ENCODE data around the gene KCTD20. TPM values are rescaled to one million over a fixed set of nuclear protein-coding genes. Genes with fewer than 3 reads are reported as not detected.
"Not testable (repeated sequence)": the region's sequence is repeated elsewhere in the genome, so short reads cannot be mapped to it uniquely, and the experiment has no call there.

KCTD20 gene
- total and polyA plus RNA-seq, 5 donors from 2014 or later, result 35.4 to 47.8 (median 41.7) TPM

- H3K27me3 Mint-ChIP-seq, result no peaks in the 10 kb centered on the region
- ATAC-seq (ENCODE audit: low read depth in 2 of 2), result no peak
- H3K27me3 ChIP-seq (ENCODE audit: control insufficient read depth, insufficient read depth, low read length), result no peaks in the 10 kb centered on the region
- H3K27ac ChIP-seq (ENCODE audit: insufficient read depth, low read length, poor library complexity, severe bottlenecking), result peak overlapping the region; percentile 25
- peaks cover 0 to 1% (median 0%) of the 10 kb centered on the region in 7 donors for H3K9me3 Mint-ChIP-seq
- H3K4me1 Mint-ChIP-seq, result peaks cover 30 to 42% (median 36%) of the 10 kb centered on the region in 4 donors
- H3K4me3 ChIP-seq (ENCODE audit: low read depth, low read length), result no peak overlapping the region
- H3K9me3 ChIP-seq (ENCODE audit: control insufficient read depth in 2 of 2, low read length in 2 of 2), result no peaks in the 10 kb centered on the region
- H3K4me1 ChIP-seq (ENCODE audit: control insufficient read depth, insufficient read depth, low read length, poor library complexity, severe bottlenecking), result no peaks in the 10 kb centered on the region
- H3K27ac Mint-ChIP-seq, result no peak overlapping the region
- no peak for DNase-seq
- peaks cover 19% of the 10 kb centered on the region for H3K36me3 Mint-ChIP-seq
- peaks cover 18% of the 10 kb centered on the region for H3K36me3 ChIP-seq (ENCODE audit: control insufficient read depth, insufficient read depth, low read length)
- H3K4me3 Mint-ChIP-seq, result no peak overlapping the region
Measured at GRCh38 chr6:36467625-36468024, 24.8 kb downstream of the KCTD20 start.

GRCh38 chr6:36469148-36469661 is 26.4 kb downstream of the KCTD20 start:
- DNase-seq (no peak), ATAC-seq (ENCODE audit: low read depth in 2 of 2) (no peak)
- Histone ChIP-seq H3K4me3 (ENCODE audit: low read depth, low read length) (no peak overlapping the region), H3K9me3 (ENCODE audit: control insufficient read depth in 2 of 2, low read length in 2 of 2) (no peaks in the 10 kb centered on the region), H3K27me3 (ENCODE audit: control insufficient read depth, insufficient read depth, low read length) (no peaks in the 10 kb centered on the region), H3K4me1 (ENCODE audit: control insufficient read depth, insufficient read depth, low read length, poor library complexity, severe bottlenecking) (no peaks in the 10 kb centered on the region), H3K27ac (ENCODE audit: insufficient read depth, low read length, poor library complexity, severe bottlenecking) (no peak overlapping the region), H3K36me3 (ENCODE audit: control insufficient read depth, insufficient read depth, low read length) (peaks cover 18% of the 10 kb centered on the region)
- no peak overlapping the region for H3K4me3 Mint-ChIP-seq
- H3K4me1 Mint-ChIP-seq, result peaks cover 21 to 27% (median 25%) of the 10 kb centered on the region in 4 donors
- peak overlapping the region in 2 of 3 donors; percentile 47 to 75 for H3K27ac Mint-ChIP-seq
- peaks cover 0 to 1% (median 0%) of the 10 kb centered on the region in 7 donors for H3K9me3 Mint-ChIP-seq
- no peaks in the 10 kb centered on the region for H3K27me3 Mint-ChIP-seq
- H3K36me3 Mint-ChIP-seq, result peaks cover 23% of the 10 kb centered on the region

DNA sequence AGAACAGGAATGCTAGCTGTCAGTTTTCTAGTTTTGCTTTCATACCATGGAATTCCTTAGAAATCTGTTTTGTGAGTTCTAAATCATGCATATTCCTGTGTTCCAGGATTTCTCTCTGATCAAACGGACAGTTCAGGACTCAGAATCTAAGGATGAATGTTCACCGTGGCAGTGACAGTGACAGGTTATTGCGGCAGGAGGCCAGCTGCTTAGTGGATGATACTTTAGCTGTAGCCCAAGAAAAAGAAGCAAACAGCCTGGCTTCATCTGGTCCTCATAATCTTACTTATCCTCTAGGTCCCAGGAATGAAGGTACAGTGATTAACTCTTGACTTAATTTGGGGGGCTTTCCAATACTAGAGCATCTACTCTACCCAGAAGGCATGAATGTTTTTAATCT is 27.1 kb downstream of the KCTD20 start:
- no peaks in the 10 kb centered on the region for H3K27me3 ChIP-seq (ENCODE audit: control insufficient read depth, insufficient read depth, low read length)
- no peaks in the 10 kb centered on the region for H3K9me3 ChIP-seq (ENCODE audit: control insufficient read depth in 2 of 2, low read length in 2 of 2)
- H3K4me3 ChIP-seq (ENCODE audit: low read depth, low read length), result no peak overlapping the region
- peaks cover 22% of the 10 kb centered on the region for H3K36me3 ChIP-seq (ENCODE audit: control insufficient read depth, insufficient read depth, low read length)
- ATAC-seq (ENCODE audit: low read depth in 2 of 2), result no peak
- Mint-ChIP-seq H3K4me3 (no peak overlapping the region), H3K36me3 (peaks cover 30% of the 10 kb centered on the region), H3K27ac (peak overlapping the region in 2 of 3 donors; percentile 36 to 47), H3K9me3 (peaks cover 0 to 1% (median 0%) of the 10 kb centered on the region in 7 donors), H3K27me3 (no peaks in the 10 kb centered on the region), H3K4me1 (peaks cover 17 to 24% (median 23%) of the 10 kb centered on the region in 4 donors)
- no peaks in the 10 kb centered on the region for H3K4me1 ChIP-seq (ENCODE audit: control insufficient read depth, insufficient read depth, low read length, poor library complexity, severe bottlenecking)
- DNase-seq, result no peak
- H3K27ac ChIP-seq (ENCODE audit: insufficient read depth, low read length, poor library complexity, severe bottlenecking), result no peak overlapping the region

GRCh38 chr6:36478051-36478526 is 35.3 kb downstream of the KCTD20 start:
- H3K9me3 ChIP-seq (ENCODE audit: control insufficient read depth in 2 of 2, low read length in 2 of 2), result no peaks in the 10 kb centered on the region
- no peaks in the 10 kb centered on the region for H3K27me3 ChIP-seq (ENCODE audit: control insufficient read depth, insufficient read depth, low read length)
- peaks cover 40% of the 10 kb centered on the region for H3K36me3 ChIP-seq (ENCODE audit: control insufficient read depth, insufficient read depth, low read length)
- H3K4me3 ChIP-seq (ENCODE audit: low read depth, low read length), result no peak overlapping the region
- H3K27ac ChIP-seq (ENCODE audit: insufficient read depth, low read length, poor library complexity, severe bottlenecking), result no peak overlapping the region
- Mint-ChIP-seq H3K36me3 (peaks cover 49% of the 10 kb centered on the region), H3K4me3 (no peak overlapping the region), H3K27me3 (no peaks in the 10 kb centered on the region), H3K27ac (peak overlapping the region in 1 of 3 donors; percentile 51), H3K4me1 (peaks cover 6 to 17% (median 16%) of the 10 kb centered on the region in 4 donors), H3K9me3 (no peaks in the 10 kb centered on the region)
- ATAC-seq (ENCODE audit: low read depth in 2 of 2) (no peak), DNase-seq (no peak)
- H3K4me1 ChIP-seq (ENCODE audit: control insufficient read depth, insufficient read depth, low read length, poor library complexity, severe bottlenecking), result no peaks in the 10 kb centered on the region

GRCh38 chr6:36479256-36479655 is 36.5 kb downstream of the KCTD20 start:
- H3K27ac Mint-ChIP-seq, result peak overlapping the region in 2 of 3 donors; percentile 15 to 51
- no peak overlapping the region for H3K27ac ChIP-seq (ENCODE audit: insufficient read depth, low read length, poor library complexity, severe bottlenecking)
- peaks cover 46% of the 10 kb centered on the region for H3K36me3 Mint-ChIP-seq

DNA sequence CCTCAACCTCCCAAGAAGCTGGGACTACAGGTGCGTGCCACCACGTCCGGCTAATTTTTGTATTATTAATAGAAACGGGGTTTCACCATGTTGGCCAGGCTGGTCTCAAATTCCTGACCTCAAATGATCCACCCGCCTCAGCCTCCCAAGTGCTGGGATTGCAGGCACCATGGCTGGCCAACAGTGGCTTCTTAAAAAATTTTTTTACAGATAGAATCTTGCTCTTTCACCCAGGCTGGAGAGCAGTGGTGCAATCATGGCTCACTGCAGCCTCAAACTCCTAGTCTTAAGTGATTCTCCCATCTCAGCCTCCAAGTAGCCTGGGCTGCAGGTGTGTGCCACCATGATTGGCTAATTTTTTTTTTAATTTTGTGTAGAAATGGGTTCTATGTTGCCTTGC is 40.5 kb downstream of the KCTD20 start:
- peaks cover 55% of the 10 kb centered on the region for H3K36me3 Mint-ChIP-seq
- not testable (repeated sequence) for H3K27me3 ChIP-seq (ENCODE audit: control insufficient read depth, insufficient read depth, low read length); H3K27ac ChIP-seq (ENCODE audit: insufficient read depth, low read length, poor library complexity, severe bottlenecking); H3K27ac Mint-ChIP-seq; ATAC-seq (ENCODE audit: low read depth in 2 of 2); H3K4me3 ChIP-seq (ENCODE audit: low read depth, low read length); H3K27me3 Mint-ChIP-seq; DNase-seq; H3K9me3 ChIP-seq (ENCODE audit: control insufficient read depth in 2 of 2, low read length in 2 of 2); H3K9me3 Mint-ChIP-seq; H3K4me3 Mint-ChIP-seq; H3K4me1 ChIP-seq (ENCODE audit: control insufficient read depth, insufficient read depth, low read length, poor library complexity, severe bottlenecking)
- peaks cover 5 to 20% (median 10%) of the 10 kb centered on the region in 4 donors for H3K4me1 Mint-ChIP-seq
- peaks cover 63% of the 10 kb centered on the region for H3K36me3 ChIP-seq (ENCODE audit: control insufficient read depth, insufficient read depth, low read length)

More at GRCh38 chr6:36479256-36479655, 36.5 kb downstream of the KCTD20 start:
- H3K4me3 ChIP-seq (ENCODE audit: low read depth, low read length), result no peak overlapping the region
- Mint-ChIP-seq H3K4me3 (no peak overlapping the region), H3K4me1 (peaks cover 9 to 17% (median 16%) of the 10 kb centered on the region in 4 donors), H3K27me3 (no peaks in the 10 kb centered on the region), H3K9me3 (no peaks in the 10 kb centered on the region)
- ATAC-seq (ENCODE audit: low read depth in 2 of 2) (no peak), DNase-seq (no peak)
- peaks cover 40% of the 10 kb centered on the region for H3K36me3 ChIP-seq (ENCODE audit: control insufficient read depth, insufficient read depth, low read length)
- H3K4me1 ChIP-seq (ENCODE audit: control insufficient read depth, insufficient read depth, low read length, poor library complexity, severe bottlenecking), result no peaks in the 10 kb centered on the region
- no peaks in the 10 kb centered on the region for H3K27me3 ChIP-seq (ENCODE audit: control insufficient read depth, insufficient read depth, low read length)
- H3K9me3 ChIP-seq (ENCODE audit: control insufficient read depth in 2 of 2, low read length in 2 of 2), result no peaks in the 10 kb centered on the region

- peak overlapping the region in 1 of 3 donors; percentile 59 for H3K27ac Mint-ChIP-seq
- H3K27me3 ChIP-seq (ENCODE audit: control insufficient read depth, insufficient read depth, low read length), result no peaks in the 10 kb centered on the region
- H3K9me3 ChIP-seq (ENCODE audit: control insufficient read depth in 2 of 2, low read length in 2 of 2), result no peaks in the 10 kb centered on the region
- H3K36me3 Mint-ChIP-seq, result peaks cover 55% of the 10 kb centered on the region
- no peak for DNase-seq
- H3K27ac ChIP-seq (ENCODE audit: insufficient read depth, low read length, poor library complexity, severe bottlenecking), result no peak overlapping the region
- no peaks in the 10 kb centered on the region for H3K4me1 ChIP-seq (ENCODE audit: control insufficient read depth, insufficient read depth, low read length, poor library complexity, severe bottlenecking)
- H3K4me1 Mint-ChIP-seq, result peaks cover 2 to 23% (median 17%) of the 10 kb centered on the region in 4 donors
- ATAC-seq (ENCODE audit: low read depth in 2 of 2), result no peak
- H3K4me3 ChIP-seq (ENCODE audit: low read depth, low read length), result no peak overlapping the region
- H3K36me3 ChIP-seq (ENCODE audit: control insufficient read depth, insufficient read depth, low read length), result peaks cover 60% of the 10 kb centered on the region
- H3K9me3 Mint-ChIP-seq, result no peaks in the 10 kb centered on the region
- H3K27me3 Mint-ChIP-seq, result no peaks in the 10 kb centered on the region
- H3K4me3 Mint-ChIP-seq, result no peak overlapping the region
Measured at GRCh38 chr6:36484736-36485135, 41.9 kb downstream of the KCTD20 start.

- no peaks in the 10 kb centered on the region for H3K9me3 ChIP-seq (ENCODE audit: control insufficient read depth in 2 of 2, low read length in 2 of 2)
- no peaks in the 10 kb centered on the region for H3K4me1 ChIP-seq (ENCODE audit: control insufficient read depth, insufficient read depth, low read length, poor library complexity, severe bottlenecking)
- H3K4me1 Mint-ChIP-seq, result peaks cover 10 to 29% (median 17%) of the 10 kb centered on the region in 4 donors
- peaks cover 57% of the 10 kb centered on the region for H3K36me3 Mint-ChIP-seq
- no peak for ATAC-seq (ENCODE audit: low read depth in 2 of 2)
- no peaks in the 10 kb centered on the region for H3K27me3 Mint-ChIP-seq
- peaks cover 56% of the 10 kb centered on the region for H3K36me3 ChIP-seq (ENCODE audit: control insufficient read depth, insufficient read depth, low read length)
- peak overlapping the region in 2 of 3 donors; percentile 38 to 58 for H3K27ac Mint-ChIP-seq
- H3K9me3 Mint-ChIP-seq, result no peaks in the 10 kb centered on the region
- no peak overlapping the region for H3K4me3 ChIP-seq (ENCODE audit: low read depth, low read length)
- DNase-seq, result no peak
- no peaks in the 10 kb centered on the region for H3K27me3 ChIP-seq (ENCODE audit: control insufficient read depth, insufficient read depth, low read length)
- H3K27ac ChIP-seq (ENCODE audit: insufficient read depth, low read length, poor library complexity, severe bottlenecking), result no peak overlapping the region
- H3K4me3 Mint-ChIP-seq, result no peak overlapping the region
Measured at GRCh38 chr6:36487698-36488097, 44.9 kb downstream of the KCTD20 start.

All from CD4-positive, CD25-positive, alpha-beta regulatory T cell (primary cell).